ENCODE results near the gene NOS2. TPM values are rescaled to one million over a fixed set of nuclear protein-coding genes. Genes with fewer than 3 reads are reported as not detected.
"Not testable (repeated sequence)": the region's sequence is repeated elsewhere in the genome, so short reads cannot be mapped to it uniquely, and the experiment has no call there.

The NOS2 gene
- total RNA-seq: 10 to 100 TPM; 29.7 to 34.5 TPM

GRCh38 chr17:27800522-27800921, at the start of gene NOS2:
NOS2 (minus strand) TSS chr17:27800529; CDS start chr17:27798809, 1,720 bp downstream.
- no peaks in the 10 kb centered on the region for H3K4me1 ChIP-seq
- H3K4me3 ChIP-seq: peak within 1 kb of the TSS; percentile 15
- intact Hi-C loops (cut with DNase I): loop anchor here (10.0 kb wide), 1 partner anchor 454 kb away; no protein-coding TSS in a partner anchor
- H3K9me3 ChIP-seq: no peaks in the 10 kb centered on the region
- H3K9ac ChIP-seq (ENCODE audit: low read depth in 2 of 2, low read length in 2 of 2): peak within 1 kb of the TSS in 1 of 2 donors; percentile 52
- no peaks in the 10 kb centered on the region for H3K36me3 ChIP-seq
- H3K27ac ChIP-seq: peak within 1 kb of the TSS; percentile 27
- DNase-seq: peak; percentile 73
- no peaks in the 10 kb centered on the region for H3K27me3 ChIP-seq
- no peak for TF ChIP-seq CTCF (IDR thresholded peaks at IDR 0.05)

- no peak overlapping the region for H3K27ac ChIP-seq
- no peaks in the 10 kb centered on the region for H3K36me3 ChIP-seq
- no peak overlapping the region for H3K4me3 ChIP-seq
- no peaks in the 10 kb centered on the region for H3K4me1 ChIP-seq
- H3K27me3 ChIP-seq: no peaks in the 10 kb centered on the region
- no peak overlapping the region for H3K9ac ChIP-seq (ENCODE audit: low read depth in 2 of 2, low read length in 2 of 2)
- TF ChIP-seq CTCF (IDR thresholded peaks at IDR 0.05): no peak
- no peak for DNase-seq
- intact Hi-C loops (cut with DNase I): no loop called here
- no peaks in the 10 kb centered on the region for H3K9me3 ChIP-seq
Measured at GRCh38 chr17:27849474-27850185, 49.3 kb upstream of the NOS2 start.

- intact Hi-C loops (cut with DNase I): no loop called here
- peak; percentile 44 for DNase-seq
- no peak overlapping the region for H3K27ac ChIP-seq
- H3K27me3 ChIP-seq: no peaks in the 10 kb centered on the region
- H3K9me3 ChIP-seq: no peaks in the 10 kb centered on the region
- H3K4me1 ChIP-seq: no peaks in the 10 kb centered on the region
- H3K9ac ChIP-seq (ENCODE audit: low read depth in 2 of 2, low read length in 2 of 2): peak overlapping the region in 1 of 2 donors; percentile 3
- H3K36me3 ChIP-seq: no peaks in the 10 kb centered on the region
- no peak overlapping the region for H3K4me3 ChIP-seq
- no peak for TF ChIP-seq CTCF (IDR thresholded peaks at IDR 0.05)
Measured at GRCh38 chr17:27848931-27849330, 48.6 kb upstream of the NOS2 start.

GRCh38 chr17:27846808-27847307, 46.5 kb upstream of the NOS2 start:
- H3K36me3 ChIP-seq, H3K27me3 ChIP-seq, H3K27ac ChIP-seq: not testable (repeated sequence)

GRCh38 chr17:27846042-27846655, 45.8 kb upstream of the NOS2 start:
- no peak for TF ChIP-seq CTCF (IDR thresholded peaks at IDR 0.05)
- Histone ChIP-seq H3K9ac (ENCODE audit: low read depth in 2 of 2, low read length in 2 of 2) (no peak overlapping the region), H3K27me3 (no peaks in the 10 kb centered on the region), H3K4me3 (no peak overlapping the region), H3K4me1 (no peaks in the 10 kb centered on the region), H3K36me3 (no peaks in the 10 kb centered on the region), H3K27ac (no peak overlapping the region), H3K9me3 (no peaks in the 10 kb centered on the region)
- intact Hi-C loops (cut with DNase I): no loop called here
- no peak for DNase-seq

More at GRCh38 chr17:27846808-27847307, 46.5 kb upstream of the NOS2 start:
- H3K9ac ChIP-seq (ENCODE audit: low read depth in 2 of 2, low read length in 2 of 2); H3K9me3 ChIP-seq; DNase-seq; H3K4me1 ChIP-seq; intact Hi-C loops (cut with DNase I); H3K4me3 ChIP-seq: not testable (repeated sequence)
